Measurements from ENCODE around the gene STOM.

STOM gene

GRCh38 chr9:121348221-121348620 lies 21.8 kb downstream of the STOM start:
- no peak for DNase-seq (ENCODE audit: low spot score)

- DNase-seq (ENCODE audit: low spot score), result no peak
Measured at GRCh38 chr9:121345070-121345469, 25.0 kb downstream of the STOM start.

GRCh38 chr9:121344184-121344583 lies 25.9 kb downstream of the STOM start:
- no peak for DNase-seq (ENCODE audit: low spot score)

- DNase-seq (ENCODE audit: low spot score), result no peak
Measured at GRCh38 chr9:121340676-121341392, 29.2 kb downstream of the STOM start.

- no peak for DNase-seq (ENCODE audit: low spot score)
Measured at GRCh38 chr9:121339437-121339836, 30.6 kb downstream of the STOM start.

- no peak for DNase-seq (ENCODE audit: low spot score)
Measured at GRCh38 chr9:121336665-121337064, 33.4 kb downstream of the STOM start.

- no peak for DNase-seq (ENCODE audit: low spot score)
Measured at GRCh38 chr9:121333950-121334773, 35.9 kb downstream of the STOM start.

GRCh38 chr9:121331992-121332685 lies 37.9 kb downstream of the STOM start:
- DNase-seq (ENCODE audit: low spot score), result no peak

GRCh38 chr9:121331549-121331948 lies 38.5 kb downstream of the STOM start:
- DNase-seq (ENCODE audit: low spot score), result no peak

GRCh38 chr9:121328876-121329681 lies 41.0 kb downstream of the STOM start:
- DNase-seq (ENCODE audit: low spot score), result no peak

- DNase-seq (ENCODE audit: low spot score), result no peak
Measured at GRCh38 chr9:121328476-121328875, 41.6 kb downstream of the STOM start.

- DNase-seq (ENCODE audit: low spot score), result no peak
Measured at GRCh38 chr9:121326901-121327613, 43.0 kb downstream of the STOM start.

- no peak for DNase-seq (ENCODE audit: low spot score)
Measured at GRCh38 chr9:121326130-121326838, 43.8 kb downstream of the STOM start.

GRCh38 chr9:121325387-121325786 lies 44.7 kb downstream of the STOM start:
- DNase-seq (ENCODE audit: low spot score), result no peak

GRCh38 chr9:121324755-121325154 lies 45.3 kb downstream of the STOM start:
- no peak for DNase-seq (ENCODE audit: low spot score)

- DNase-seq (ENCODE audit: low spot score), result no peak
Measured at GRCh38 chr9:121324316-121324715, 45.7 kb downstream of the STOM start.

GRCh38 chr9:121323449-121324151 lies 46.5 kb downstream of the STOM start:
- DNase-seq (ENCODE audit: low spot score), result no peak

GRCh38 chr9:121322737-121323448 lies 47.2 kb downstream of the STOM start:
- no peak for DNase-seq (ENCODE audit: low spot score)

- no peak for DNase-seq (ENCODE audit: low spot score)
Measured at GRCh38 chr9:121322037-121322736, 47.9 kb downstream of the STOM start.

Measured in CD4-positive, alpha-beta T cell treated with Interleukin-2 at 100 ng/mL for 4 hours (primary cell).